Panc1 (cell line): ENCODE measurements around the gene CEP170B.

Experiments
- POLR2AphosphoS5 ChIP-seq: IDR thresholded peaks from 2 replicates; pipeline ENCODE4 v1.6.1; 2012; ENCODE audit warnings: mild to moderate bottlenecking, low read depth, low read length, moderate library complexity
- SIN3A ChIP-seq: IDR thresholded peaks from 2 replicates; pipeline ENCODE4 v1.6.1; 2012; ENCODE audit warnings: low read depth, mild to moderate bottlenecking, low read length, moderate library complexity, borderline replicate concordance; ENCODE audit not compliant: insufficient read depth
- TF ChIP-seq, protein P1 (sequence below): fragments of 450-650 bp; IDR thresholded peaks from 2 replicates; pipeline ENCODE4 v1.5.1; 2017; ENCODE audit warnings: mild to moderate bottlenecking
- TF ChIP-seq, protein P2 (sequence below), 2 experiments: IDR thresholded peaks; 2 replicates each; pipeline ENCODE4 v1.6.1; 2011 to 2012; ENCODE audit warnings: low read depth in 2 of 2, control low read depth in 1 of 2, low read length in 1 of 2, mild to moderate bottlenecking in 1 of 2, moderate library complexity in 1 of 2; ENCODE audit not compliant: insufficient read depth in 1 of 2

DNA sequence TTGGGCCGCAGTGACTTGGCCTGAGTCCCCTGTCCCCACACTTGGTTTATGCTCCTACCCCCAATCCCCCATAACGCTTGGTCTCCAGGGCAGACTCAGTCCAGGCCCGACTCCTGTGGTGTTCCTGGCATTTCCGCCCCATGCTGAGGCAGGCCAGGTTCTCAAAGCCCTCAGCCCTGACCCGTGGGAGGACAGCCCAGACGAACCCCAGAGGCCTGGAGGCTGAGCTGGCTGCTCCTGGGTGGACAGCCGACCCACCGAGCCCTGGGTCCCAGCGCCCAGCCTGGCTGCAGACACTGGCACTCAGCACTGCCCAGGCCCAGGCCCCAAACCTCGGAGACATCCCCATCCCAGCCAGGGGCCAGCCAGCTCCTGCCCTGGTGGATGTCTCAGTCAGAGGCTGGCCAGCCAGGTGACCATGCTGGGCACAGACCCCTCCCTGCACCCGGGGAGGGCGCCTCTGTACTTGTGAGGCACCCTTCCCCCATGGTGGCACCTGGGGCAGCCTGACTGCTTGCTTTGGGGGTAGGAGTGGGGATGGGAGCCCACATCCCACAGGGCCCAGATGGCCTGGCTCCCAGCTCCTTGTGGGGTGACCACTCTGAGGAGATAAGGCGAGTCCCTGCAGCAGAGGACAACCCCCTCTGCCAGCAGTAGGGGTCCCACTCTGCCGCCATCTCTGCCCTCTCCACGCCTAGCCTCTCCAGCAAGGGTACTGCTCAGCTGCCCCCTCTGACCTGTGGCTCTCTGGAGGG, 61.0 kb downstream of the CEP170B start:
- TF ChIP-seq, protein P1, sequence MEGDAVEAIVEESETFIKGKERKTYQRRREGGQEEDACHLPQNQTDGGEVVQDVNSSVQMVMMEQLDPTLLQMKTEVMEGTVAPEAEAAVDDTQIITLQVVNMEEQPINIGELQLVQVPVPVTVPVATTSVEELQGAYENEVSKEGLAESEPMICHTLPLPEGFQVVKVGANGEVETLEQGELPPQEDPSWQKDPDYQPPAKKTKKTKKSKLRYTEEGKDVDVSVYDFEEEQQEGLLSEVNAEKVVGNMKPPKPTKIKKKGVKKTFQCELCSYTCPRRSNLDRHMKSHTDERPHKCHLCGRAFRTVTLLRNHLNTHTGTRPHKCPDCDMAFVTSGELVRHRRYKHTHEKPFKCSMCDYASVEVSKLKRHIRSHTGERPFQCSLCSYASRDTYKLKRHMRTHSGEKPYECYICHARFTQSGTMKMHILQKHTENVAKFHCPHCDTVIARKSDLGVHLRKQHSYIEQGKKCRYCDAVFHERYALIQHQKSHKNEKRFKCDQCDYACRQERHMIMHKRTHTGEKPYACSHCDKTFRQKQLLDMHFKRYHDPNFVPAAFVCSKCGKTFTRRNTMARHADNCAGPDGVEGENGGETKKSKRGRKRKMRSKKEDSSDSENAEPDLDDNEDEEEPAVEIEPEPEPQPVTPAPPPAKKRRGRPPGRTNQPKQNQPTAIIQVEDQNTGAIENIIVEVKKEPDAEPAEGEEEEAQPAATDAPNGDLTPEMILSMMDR, result no peak
- no peak for TF ChIP-seq SIN3A
- TF ChIP-seq, protein P2, sequence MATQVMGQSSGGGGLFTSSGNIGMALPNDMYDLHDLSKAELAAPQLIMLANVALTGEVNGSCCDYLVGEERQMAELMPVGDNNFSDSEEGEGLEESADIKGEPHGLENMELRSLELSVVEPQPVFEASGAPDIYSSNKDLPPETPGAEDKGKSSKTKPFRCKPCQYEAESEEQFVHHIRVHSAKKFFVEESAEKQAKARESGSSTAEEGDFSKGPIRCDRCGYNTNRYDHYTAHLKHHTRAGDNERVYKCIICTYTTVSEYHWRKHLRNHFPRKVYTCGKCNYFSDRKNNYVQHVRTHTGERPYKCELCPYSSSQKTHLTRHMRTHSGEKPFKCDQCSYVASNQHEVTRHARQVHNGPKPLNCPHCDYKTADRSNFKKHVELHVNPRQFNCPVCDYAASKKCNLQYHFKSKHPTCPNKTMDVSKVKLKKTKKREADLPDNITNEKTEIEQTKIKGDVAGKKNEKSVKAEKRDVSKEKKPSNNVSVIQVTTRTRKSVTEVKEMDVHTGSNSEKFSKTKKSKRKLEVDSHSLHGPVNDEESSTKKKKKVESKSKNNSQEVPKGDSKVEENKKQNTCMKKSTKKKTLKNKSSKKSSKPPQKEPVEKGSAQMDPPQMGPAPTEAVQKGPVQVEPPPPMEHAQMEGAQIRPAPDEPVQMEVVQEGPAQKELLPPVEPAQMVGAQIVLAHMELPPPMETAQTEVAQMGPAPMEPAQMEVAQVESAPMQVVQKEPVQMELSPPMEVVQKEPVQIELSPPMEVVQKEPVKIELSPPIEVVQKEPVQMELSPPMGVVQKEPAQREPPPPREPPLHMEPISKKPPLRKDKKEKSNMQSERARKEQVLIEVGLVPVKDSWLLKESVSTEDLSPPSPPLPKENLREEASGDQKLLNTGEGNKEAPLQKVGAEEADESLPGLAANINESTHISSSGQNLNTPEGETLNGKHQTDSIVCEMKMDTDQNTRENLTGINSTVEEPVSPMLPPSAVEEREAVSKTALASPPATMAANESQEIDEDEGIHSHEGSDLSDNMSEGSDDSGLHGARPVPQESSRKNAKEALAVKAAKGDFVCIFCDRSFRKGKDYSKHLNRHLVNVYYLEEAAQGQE (IDR thresholded peaks at IDR 0.05; ENCODE audit: insufficient read depth in 1 of 2, low read depth in 2 of 2, low read length in 1 of 2), result no peak
- no peak for TF ChIP-seq POLR2AphosphoS5
